ENCODE measurements around the gene NECTIN1.

DNA sequence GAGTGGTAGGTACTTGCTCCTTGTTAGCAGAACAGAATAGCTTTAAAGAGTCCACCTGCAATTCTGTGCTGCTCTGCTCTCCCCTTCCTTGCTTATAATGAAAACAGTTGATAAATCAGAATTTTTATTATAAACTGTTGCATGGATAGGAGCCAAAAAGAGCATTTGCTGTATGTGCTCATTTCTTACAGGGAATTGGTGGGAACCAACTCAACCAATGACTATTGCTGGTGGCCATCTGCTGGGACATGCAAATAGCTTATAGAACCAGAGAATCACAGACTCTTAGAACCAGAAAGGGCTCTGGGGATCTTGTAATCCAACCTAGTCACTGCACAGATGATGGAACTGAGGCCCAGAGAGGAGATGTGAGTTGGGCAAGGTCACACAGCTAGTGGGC lies 43.1 kb upstream of the NECTIN1 start:
- TF ChIP-seq CTCF (IDR thresholded peaks at IDR 0.05): no peak
- TF ChIP-seq POLR2A (IDR thresholded peaks at IDR 0.05): no peak
